SU-DHL-6 (cell line): ENCODE data around the gene COL5A1.

Source experiments
- CTCF ChIP-seq: fragments of 200-600 bp; sonication (generic); IDR thresholded peaks from one replicate; pipeline ENCODE4 v1.5.1; 2017; ENCODE audit warnings: antibody characterized with exemption, mild to moderate bottlenecking, low read length, moderate library complexity; ENCODE audit not compliant: insufficient read depth, poor library complexity, severe bottlenecking
- EZH2phosphoT487 ChIP-seq: fragments of 200-600 bp; sonication (generic), shearing (Covaris generic); conservative IDR thresholded peaks from 2 replicates; pipeline ENCODE4 v1.6.1; 2018; ENCODE audit warnings: mild to moderate bottlenecking, antibody characterized with exemption, low read length, moderate library complexity, mixed read lengths

DNA sequence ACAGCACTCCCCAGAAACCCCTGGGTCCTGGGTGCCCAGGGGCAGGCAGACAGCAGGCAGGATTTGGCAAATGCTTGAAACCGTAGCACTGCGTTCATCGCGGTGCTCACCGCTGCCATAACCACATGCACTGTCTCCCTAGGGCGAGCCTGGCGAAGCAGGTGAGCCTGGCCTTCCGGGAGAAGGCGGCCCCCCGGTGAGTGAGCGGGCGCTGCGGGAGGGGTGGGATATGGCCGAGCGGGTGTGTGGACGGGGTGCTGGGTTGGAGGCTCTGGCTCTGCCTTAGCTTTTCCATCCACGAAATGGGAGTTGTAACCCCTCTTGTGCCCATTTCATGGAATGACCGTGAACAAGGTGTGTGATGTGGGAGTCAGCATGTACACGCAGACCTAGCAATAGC is 172.2 kb downstream of the COL5A1 start:
- TF ChIP-seq CTCF (no peak), EZH2phosphoT487 (no peak)
